ENCODE measurements around the gene HINFP.

DNA sequence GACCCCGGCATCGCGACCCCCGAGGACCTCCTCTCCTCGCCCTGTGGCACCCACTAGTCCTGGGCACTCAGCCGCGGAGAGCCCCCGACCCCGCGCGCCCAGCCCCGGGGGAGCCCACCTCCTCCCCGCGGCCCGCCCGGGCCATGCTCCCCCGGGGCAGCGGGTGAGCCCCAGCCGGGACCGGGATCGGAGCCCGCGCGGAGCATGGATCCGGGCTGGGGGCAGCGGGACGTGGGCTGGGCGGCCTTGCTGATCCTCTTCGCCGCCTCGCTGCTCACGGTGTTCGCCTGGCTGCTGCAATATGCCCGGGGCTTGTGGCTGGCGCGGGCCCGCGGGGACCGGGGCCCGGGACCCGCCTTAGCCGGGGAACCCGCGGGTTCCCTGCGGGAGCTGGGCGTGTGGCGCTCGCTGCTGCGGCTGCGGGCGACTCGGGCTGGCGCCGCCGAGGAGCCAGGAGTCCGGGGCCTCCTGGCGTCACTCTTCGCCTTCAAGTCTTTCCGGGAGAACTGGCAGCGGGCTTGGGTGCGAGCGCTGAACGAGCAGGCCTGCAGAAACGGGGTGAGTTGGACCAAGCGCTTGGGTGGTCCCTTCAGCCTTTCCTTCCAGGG lies 13.7 kb upstream of the HINFP start:
- no peak for TF ChIP-seq POLR2A (IDR thresholded peaks at IDR 0.05)
- TF ChIP-seq, protein P1, sequence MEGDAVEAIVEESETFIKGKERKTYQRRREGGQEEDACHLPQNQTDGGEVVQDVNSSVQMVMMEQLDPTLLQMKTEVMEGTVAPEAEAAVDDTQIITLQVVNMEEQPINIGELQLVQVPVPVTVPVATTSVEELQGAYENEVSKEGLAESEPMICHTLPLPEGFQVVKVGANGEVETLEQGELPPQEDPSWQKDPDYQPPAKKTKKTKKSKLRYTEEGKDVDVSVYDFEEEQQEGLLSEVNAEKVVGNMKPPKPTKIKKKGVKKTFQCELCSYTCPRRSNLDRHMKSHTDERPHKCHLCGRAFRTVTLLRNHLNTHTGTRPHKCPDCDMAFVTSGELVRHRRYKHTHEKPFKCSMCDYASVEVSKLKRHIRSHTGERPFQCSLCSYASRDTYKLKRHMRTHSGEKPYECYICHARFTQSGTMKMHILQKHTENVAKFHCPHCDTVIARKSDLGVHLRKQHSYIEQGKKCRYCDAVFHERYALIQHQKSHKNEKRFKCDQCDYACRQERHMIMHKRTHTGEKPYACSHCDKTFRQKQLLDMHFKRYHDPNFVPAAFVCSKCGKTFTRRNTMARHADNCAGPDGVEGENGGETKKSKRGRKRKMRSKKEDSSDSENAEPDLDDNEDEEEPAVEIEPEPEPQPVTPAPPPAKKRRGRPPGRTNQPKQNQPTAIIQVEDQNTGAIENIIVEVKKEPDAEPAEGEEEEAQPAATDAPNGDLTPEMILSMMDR (IDR thresholded peaks at IDR 0.05): no peak

Measured in Peyer's patch (tissue), 4 donors.